ENCODE data around the gene GZF1. TPM values are rescaled to one million over a fixed set of nuclear protein-coding genes. Genes with fewer than 3 reads are reported as not detected.

GZF1 gene
- polyA plus RNA-seq, 1 experiment: 14.3 TPM

GRCh38 chr20:23391707-23392310 lies 29.8 kb downstream of the GZF1 start:
- H3K4me3 ChIP-seq (ENCODE audit: low read depth, low read length): no peak overlapping the region
- H3K27me3 ChIP-seq (ENCODE audit: control insufficient read depth, insufficient read depth, low read length): no peaks in the 10 kb centered on the region
- ChIA-PET CTCF (interaction anchor here (1.4 kb wide), 1 partner anchor 18 kb away, joined by 3 read pairs; no protein-coding TSS in a partner anchor), POLR2A (no interaction called here)
- no peak for DNase-seq (ENCODE audit: low read depth, low spot score)
- no peaks in the 10 kb centered on the region for H3K9me3 ChIP-seq (ENCODE audit: control insufficient read depth, insufficient read depth, low read length)
- no peak overlapping the region for H3K27ac ChIP-seq (ENCODE audit: low read depth, low read length)
- no peak for TF ChIP-seq CTCF (IDR thresholded peaks at IDR 0.05; ENCODE audit: low read depth, low read length)

GRCh38 chr20:23393996-23394775 lies 32.2 kb downstream of the GZF1 start:
- Histone ChIP-seq H3K9me3 (ENCODE audit: control insufficient read depth, insufficient read depth, low read length) (no peaks in the 10 kb centered on the region), H3K27me3 (ENCODE audit: control insufficient read depth, insufficient read depth, low read length) (no peaks in the 10 kb centered on the region), H3K4me3 (ENCODE audit: low read depth, low read length) (no peak overlapping the region), H3K27ac (ENCODE audit: low read depth, low read length) (no peak overlapping the region)
- no peak for TF ChIP-seq CTCF (IDR thresholded peaks at IDR 0.05; ENCODE audit: low read depth, low read length)
- no peak for DNase-seq (ENCODE audit: low read depth, low spot score)
- ChIA-PET CTCF (no interaction called here), POLR2A (no interaction called here)

GRCh38 chr20:23396950-23397627 lies 35.1 kb downstream of the GZF1 start:
- no peak for TF ChIP-seq CTCF (IDR thresholded peaks at IDR 0.05; ENCODE audit: low read depth, low read length)
- Histone ChIP-seq H3K9me3 (ENCODE audit: control insufficient read depth, insufficient read depth, low read length) (no peaks in the 10 kb centered on the region), H3K27ac (ENCODE audit: low read depth, low read length) (no peak overlapping the region), H3K4me3 (ENCODE audit: low read depth, low read length) (no peak overlapping the region), H3K27me3 (ENCODE audit: control insufficient read depth, insufficient read depth, low read length) (no peaks in the 10 kb centered on the region)
- no peak for DNase-seq (ENCODE audit: low read depth, low spot score)
- CTCF ChIA-PET: no interaction called here
- POLR2A ChIA-PET: no interaction called here

GRCh38 chr20:23397961-23398360 lies 36.0 kb downstream of the GZF1 start:
- ChIA-PET CTCF (no interaction called here), POLR2A (no interaction called here)
- Histone ChIP-seq H3K27ac (ENCODE audit: low read depth, low read length) (peak overlapping the region; percentile 49), H3K9me3 (ENCODE audit: control insufficient read depth, insufficient read depth, low read length) (no peaks in the 10 kb centered on the region), H3K4me3 (ENCODE audit: low read depth, low read length) (no peak overlapping the region), H3K27me3 (ENCODE audit: control insufficient read depth, insufficient read depth, low read length) (no peaks in the 10 kb centered on the region)
- TF ChIP-seq CTCF (IDR thresholded peaks at IDR 0.05; ENCODE audit: low read depth, low read length): no peak
- peak; percentile 11 for DNase-seq (ENCODE audit: low read depth, low spot score)

Data from AG04450 (cell line).